ENCODE data around the gene RABGAP1L. TPM values are rescaled to one million over a fixed set of nuclear protein-coding genes. Genes with fewer than 3 reads are reported as not detected.
"Not testable (repeated sequence)": the region's sequence is repeated elsewhere in the genome, so short reads cannot be mapped to it uniquely, and the experiment has no call there.

RABGAP1L gene
- total RNA-seq, 2 donors from 2014 or later = 53.4 to 101 TPM

DNA sequence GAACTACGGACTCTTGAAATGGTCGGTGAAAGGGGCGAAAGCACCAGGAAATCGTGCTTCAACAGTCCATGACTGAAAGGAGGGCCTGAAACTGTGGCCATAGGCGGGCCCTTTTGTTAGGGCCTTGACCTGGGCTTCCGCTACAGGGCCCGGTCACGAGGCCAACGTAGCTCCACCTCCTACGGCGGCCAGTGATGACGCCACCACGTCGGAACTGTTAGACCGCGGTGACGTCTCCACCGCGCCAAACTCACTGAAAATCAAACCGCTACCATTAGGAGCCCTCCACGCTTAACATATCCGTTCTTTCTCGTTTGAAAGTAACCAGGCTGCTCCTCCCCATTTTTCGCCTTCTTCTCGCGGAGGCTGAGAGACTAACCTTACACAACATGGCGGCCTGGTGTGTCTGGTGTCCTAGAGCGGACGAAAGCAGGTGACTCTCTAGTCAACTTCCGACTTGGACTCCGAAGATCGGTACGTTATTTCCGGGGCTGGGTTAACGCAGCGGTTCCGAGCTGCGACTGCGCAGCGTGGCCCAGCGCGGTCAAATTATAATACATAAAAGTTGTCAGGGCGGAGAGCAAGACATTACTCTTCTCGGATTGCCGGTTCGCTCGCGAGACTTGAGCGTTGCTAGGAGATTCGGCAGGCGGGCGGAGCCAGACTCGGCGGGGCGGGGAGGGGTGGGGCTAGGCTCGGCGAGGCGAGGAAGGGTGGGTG is 840.1 kb downstream of the RABGAP1L start:
- no peak overlapping the region for H3K27ac Mint-ChIP-seq
- no peaks in the 10 kb centered on the region for H3K27me3 Mint-ChIP-seq
- peak; percentile 90 to 93 for ATAC-seq
- peaks cover 3% of the 10 kb centered on the region for H3K36me3 Mint-ChIP-seq
- H3K4me1 Mint-ChIP-seq (ENCODE audit: low read depth in 2 of 2) = peaks cover 37 to 46% of the 10 kb centered on the region in 2 donors
- DNase-seq (ENCODE audit: low spot score) = peak; percentile 97
- no peaks in the 10 kb centered on the region for H3K9me3 Mint-ChIP-seq
- no peak overlapping the region for H3K4me3 Mint-ChIP-seq

DNA sequence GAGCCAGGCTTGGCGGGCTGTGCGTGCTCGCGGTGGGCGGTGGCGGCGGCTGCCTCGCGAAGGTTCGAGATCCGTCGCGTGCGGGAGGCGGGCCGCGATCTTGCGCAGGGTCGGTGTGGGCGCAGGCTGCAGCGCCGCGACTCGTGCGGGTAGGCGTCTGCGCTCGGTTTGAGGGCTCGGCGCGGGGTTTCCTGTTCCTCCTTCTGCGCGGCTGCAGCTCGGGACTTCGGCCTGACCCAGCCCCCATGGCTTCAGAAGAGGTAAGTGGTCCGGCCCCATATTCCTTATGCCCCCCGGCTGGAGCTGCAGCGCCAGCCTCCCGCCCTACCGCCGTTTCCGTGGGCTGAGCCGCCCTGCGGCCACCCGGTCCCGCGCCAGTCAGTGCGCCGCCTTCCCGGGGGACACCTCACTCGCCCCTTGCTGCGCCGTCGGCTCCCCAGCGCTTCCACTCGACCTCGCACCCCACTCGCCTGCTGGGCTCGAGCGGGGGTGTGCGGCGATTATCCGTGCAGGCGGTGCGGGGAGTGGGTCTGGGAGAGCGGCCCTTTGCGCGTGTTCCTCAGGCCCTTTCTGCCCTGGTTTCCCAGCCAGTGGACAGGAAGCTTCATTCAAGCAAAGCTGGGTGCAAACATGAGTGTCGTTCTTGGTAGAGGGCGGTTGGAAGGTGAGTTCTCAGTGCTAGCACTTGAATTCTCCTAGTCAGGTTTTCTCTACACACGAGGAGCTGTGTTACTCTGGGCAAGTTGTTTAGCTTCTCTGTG is 840.8 kb downstream of the RABGAP1L start, which contains the start of gene CACYBP:
TSS of gene CACYBP (plus strand) at position 12 of the 761 bp plus-strand sequence. CDS start at position 246, 234 bp downstream.
- Mint-ChIP-seq H3K4me1 (ENCODE audit: low read depth in 2 of 2) (peaks cover 39 to 50% of the 10 kb centered on the region in 2 donors), H3K9me3 (no peaks in the 10 kb centered on the region), H3K36me3 (peaks cover 8% of the 10 kb centered on the region), H3K27me3 (no peaks in the 10 kb centered on the region), H3K4me3 (no peak within 1 kb of the TSS), H3K27ac (no peak within 1 kb of the TSS)
- DNase-seq (ENCODE audit: low spot score) (peak; percentile 66), ATAC-seq (no peak)

DNA sequence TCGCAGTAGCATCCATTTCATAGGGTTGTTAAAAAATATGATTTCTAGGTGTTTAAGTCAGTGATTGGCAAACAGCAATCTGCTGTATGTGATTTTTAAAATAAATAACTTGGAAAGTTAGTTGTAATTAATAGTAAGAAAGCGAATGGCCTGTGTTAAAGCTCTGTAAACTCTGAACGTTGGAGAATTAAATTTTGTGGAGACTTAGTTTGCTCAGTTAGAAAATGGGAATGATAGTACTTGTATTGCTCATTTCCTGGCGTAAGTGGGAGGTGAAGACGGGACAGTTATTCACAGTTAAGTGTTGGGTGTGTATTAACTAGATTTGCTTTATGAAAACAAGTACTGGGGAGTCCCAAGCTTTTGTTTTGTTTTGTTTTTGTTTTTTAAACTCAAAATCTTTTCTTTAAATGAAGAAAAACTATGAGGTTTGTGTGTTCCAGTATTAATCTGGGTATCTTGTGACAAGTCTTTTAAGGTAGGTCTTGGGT is 841.4 kb downstream of the RABGAP1L start:
- ATAC-seq (no peak), DNase-seq (ENCODE audit: low spot score) (no peak)
- Mint-ChIP-seq H3K4me3 (no peak overlapping the region), H3K4me1 (ENCODE audit: low read depth in 2 of 2) (peaks cover 46 to 56% of the 10 kb centered on the region in 2 donors), H3K27me3 (no peaks in the 10 kb centered on the region), H3K9me3 (no peaks in the 10 kb centered on the region), H3K36me3 (peaks cover 14% of the 10 kb centered on the region), H3K27ac (no peak overlapping the region)

DNA sequence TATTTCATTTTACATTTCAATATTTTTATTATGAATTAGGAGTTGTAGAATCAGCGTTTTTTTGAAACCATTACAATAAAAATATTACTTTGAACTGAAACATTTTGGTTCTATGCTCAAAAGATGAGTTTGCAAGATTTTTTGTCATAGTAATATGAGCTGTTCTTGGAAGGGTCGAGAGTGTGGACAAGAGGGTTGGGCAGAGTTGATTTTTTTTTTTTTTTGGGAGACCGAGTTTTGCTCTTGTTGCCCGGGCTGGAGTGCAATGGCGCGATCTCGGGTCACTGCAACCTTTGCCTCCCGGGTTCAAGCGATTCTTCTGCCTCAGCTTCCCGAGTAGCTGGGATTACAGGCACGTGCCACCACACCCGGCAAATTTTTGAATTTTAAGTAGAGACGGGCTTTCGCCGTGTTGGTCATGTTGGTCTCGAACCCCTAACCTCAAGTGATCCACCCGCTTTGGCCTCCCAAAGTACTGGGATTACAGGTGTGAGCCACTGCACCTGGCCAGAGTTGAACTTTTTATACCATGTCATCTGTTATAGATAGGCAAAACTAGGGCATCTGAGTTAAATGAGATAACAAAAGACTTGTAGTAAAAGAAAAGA is 843.7 kb downstream of the RABGAP1L start:
- H3K4me1 Mint-ChIP-seq (ENCODE audit: low read depth in 2 of 2) = peaks cover 42 to 45% of the 10 kb centered on the region in 2 donors
- H3K36me3 Mint-ChIP-seq = peaks cover 15% of the 10 kb centered on the region
- H3K27me3 Mint-ChIP-seq = no peaks in the 10 kb centered on the region
- no peaks in the 10 kb centered on the region for H3K9me3 Mint-ChIP-seq
- DNase-seq (ENCODE audit: low spot score) = no peak
- ATAC-seq = no peak
- peak overlapping the region; percentile 59 for H3K4me3 Mint-ChIP-seq
- peak overlapping the region; percentile 56 to 73 for H3K27ac Mint-ChIP-seq

DNA sequence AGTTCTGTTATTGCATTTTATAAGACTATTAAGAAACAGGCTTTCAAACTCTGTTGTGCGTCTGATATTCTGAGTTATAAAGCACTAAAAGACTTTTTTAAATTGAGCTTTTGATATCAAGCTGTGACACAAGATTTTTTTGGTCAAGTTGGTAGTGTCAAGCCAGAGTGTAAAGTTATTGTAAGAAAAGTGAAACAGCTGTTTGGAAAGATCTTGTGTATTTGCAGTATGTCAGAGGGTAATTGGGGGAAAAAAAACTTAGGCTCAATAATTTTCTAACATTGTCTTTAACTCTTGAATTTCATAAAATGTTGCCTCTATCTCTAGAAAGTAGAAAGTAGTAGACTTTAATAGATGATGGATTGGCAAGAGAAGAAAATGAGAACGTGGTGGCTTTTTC is 844.2 kb downstream of the RABGAP1L start:
- Mint-ChIP-seq H3K4me3 (peak overlapping the region; percentile 59), H3K27ac (peak overlapping the region; percentile 56 to 73)

DNA sequence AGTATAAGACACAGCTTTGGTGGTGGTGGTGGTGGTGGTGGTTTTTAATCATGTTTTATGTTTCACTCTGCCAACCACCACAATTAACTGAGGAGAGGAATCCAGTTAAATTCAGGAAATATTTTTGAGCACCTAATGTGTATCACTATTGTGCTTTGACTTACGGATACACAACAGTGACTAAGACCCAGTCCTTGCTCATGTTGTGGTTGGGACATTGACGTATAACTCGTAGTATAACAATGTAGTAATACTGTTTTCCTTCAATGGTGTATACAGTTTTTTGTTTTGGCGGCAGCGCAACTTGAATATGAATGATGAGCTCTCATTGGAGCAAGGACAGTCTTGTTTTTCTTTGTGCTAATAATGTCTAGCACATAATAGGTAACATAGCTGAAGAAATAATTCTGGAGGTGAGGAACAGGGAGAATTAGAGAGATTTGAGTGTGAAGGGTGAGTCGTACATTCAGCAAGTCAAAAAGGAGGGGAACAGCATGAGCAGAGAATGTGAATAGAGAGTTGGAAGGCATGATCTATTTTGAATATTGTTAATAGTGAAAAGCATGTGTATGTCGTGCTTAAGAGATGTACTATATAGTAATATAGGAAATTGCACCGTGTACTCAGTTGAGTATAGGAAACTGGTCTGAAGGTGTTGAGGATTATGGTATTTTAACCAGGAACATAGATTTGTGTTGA is 845.9 kb downstream of the RABGAP1L start:
- no peak for DNase-seq (ENCODE audit: low spot score)
- Mint-ChIP-seq H3K4me3 (peak overlapping the region; percentile 10), H3K36me3 (peaks cover 21% of the 10 kb centered on the region), H3K27me3 (no peaks in the 10 kb centered on the region), H3K27ac (peak overlapping the region; percentile 14 to 43), H3K4me1 (ENCODE audit: low read depth in 2 of 2) (peaks cover 45 to 47% of the 10 kb centered on the region in 2 donors), H3K9me3 (no peaks in the 10 kb centered on the region)
- ATAC-seq = no peak

More for the DNA sequence above, 844.2 kb downstream of the RABGAP1L start:
- no peaks in the 10 kb centered on the region for H3K9me3 Mint-ChIP-seq
- peaks cover 15% of the 10 kb centered on the region for H3K36me3 Mint-ChIP-seq
- DNase-seq (ENCODE audit: low spot score) (no peak), ATAC-seq (no peak)
- H3K4me1 Mint-ChIP-seq (ENCODE audit: low read depth in 2 of 2) = peaks cover 43 to 45% of the 10 kb centered on the region in 2 donors
- H3K27me3 Mint-ChIP-seq = no peaks in the 10 kb centered on the region

DNA sequence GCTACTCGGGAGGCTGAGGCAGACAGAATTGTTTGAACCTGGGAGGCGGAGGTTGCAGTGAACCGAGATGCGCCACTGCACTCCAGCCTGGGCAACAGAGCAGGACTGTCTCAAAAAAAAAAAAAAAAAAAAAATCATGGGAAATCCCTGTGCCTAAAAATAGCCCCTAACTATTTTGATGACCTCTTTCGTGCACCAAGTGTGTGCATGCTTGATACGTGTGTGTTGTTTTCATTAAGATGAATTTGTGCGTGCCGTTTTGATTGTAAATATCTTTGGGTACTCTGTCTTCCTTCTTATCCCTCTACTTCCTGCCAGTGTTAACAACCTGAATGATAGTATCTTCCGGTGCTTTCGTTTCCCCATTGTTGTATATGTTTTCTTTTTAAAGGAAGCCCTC is 850.2 kb downstream of the RABGAP1L start:
- H3K4me1 Mint-ChIP-seq (ENCODE audit: low read depth in 2 of 2) = peaks cover 9 to 18% of the 10 kb centered on the region in 2 donors
- H3K9me3 Mint-ChIP-seq = no peaks in the 10 kb centered on the region
- H3K27me3 Mint-ChIP-seq = no peaks in the 10 kb centered on the region
- H3K27ac Mint-ChIP-seq = no peak overlapping the region
- peaks cover 44% of the 10 kb centered on the region for H3K36me3 Mint-ChIP-seq
- DNase-seq (ENCODE audit: low spot score) (no peak), ATAC-seq (no peak)
- H3K4me3 Mint-ChIP-seq = no peak overlapping the region

DNA sequence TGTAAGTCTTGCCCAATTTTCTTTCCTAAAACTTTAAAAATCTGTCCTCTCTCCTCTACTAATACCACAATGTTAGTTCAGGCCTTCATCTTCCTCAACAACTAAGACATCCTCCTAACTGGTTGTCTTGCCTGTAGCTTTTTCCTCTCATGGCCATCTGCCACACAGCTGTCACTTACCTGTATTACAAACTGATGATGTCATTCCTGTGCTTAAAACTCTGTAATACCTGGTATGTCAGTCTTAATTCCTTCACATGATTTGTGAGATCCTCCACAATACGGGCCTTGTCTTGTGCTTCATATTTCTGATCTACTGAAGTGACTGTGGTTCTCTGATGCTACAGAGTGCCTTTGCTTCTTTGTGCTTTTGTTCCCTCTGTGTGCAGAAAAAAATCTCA is 854.1 kb downstream of the RABGAP1L start:
- Mint-ChIP-seq H3K27ac (peak overlapping the region in 1 of 2 donors; percentile 1), H3K27me3 (no peaks in the 10 kb centered on the region)

DNA sequence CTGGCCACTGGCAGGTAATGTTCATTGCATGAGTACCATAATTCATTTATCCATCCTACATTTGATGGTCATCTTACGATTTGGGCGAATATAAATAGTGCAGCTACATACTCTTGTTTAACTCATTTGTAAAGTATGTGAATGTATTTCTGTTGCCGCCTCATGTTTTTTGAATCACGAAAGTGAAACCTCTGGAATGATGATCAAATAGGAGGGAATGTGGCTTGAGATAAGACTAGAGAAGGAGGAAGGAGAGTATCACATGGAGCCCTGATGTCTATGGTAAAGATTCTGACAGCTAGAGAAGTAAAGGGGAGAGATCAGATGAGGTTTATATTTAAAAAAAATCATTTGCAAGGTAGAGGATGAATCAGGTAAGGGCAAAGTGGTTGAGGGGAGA is 855.9 kb downstream of the RABGAP1L start:
- H3K36me3 Mint-ChIP-seq = peaks cover 38% of the 10 kb centered on the region

More for the DNA sequence above, 854.1 kb downstream of the RABGAP1L start:
- DNase-seq (ENCODE audit: low spot score) = no peak
- ATAC-seq = no peak
- Mint-ChIP-seq H3K4me1 (ENCODE audit: low read depth in 2 of 2) (peaks cover 7 to 16% of the 10 kb centered on the region in 2 donors), H3K4me3 (no peak overlapping the region), H3K36me3 (peaks cover 44% of the 10 kb centered on the region), H3K9me3 (no peaks in the 10 kb centered on the region)

DNA sequence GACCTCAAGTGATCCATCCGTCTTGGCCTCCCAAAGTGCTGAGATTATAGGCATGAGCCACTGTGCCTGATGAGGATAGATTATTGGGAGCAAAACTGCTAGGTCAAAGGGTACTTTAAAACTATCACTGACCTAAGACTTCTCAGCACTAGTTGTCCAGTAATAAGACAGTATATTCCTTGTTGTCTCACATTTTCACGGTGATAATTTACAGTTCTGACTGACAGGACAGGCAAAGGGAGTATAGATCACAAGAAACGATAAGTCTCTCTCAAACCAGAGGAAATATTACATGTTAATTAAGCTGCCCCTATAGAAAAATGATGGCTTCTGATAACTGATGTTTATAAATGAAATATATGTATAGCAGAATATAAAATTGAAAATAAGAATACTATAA is 860.2 kb downstream of the RABGAP1L start:
- H3K4me1 Mint-ChIP-seq (ENCODE audit: low read depth in 2 of 2) = peaks cover 32 to 37% of the 10 kb centered on the region in 2 donors
- H3K9me3 Mint-ChIP-seq = no peaks in the 10 kb centered on the region
- H3K27me3 Mint-ChIP-seq = no peaks in the 10 kb centered on the region
- H3K36me3 Mint-ChIP-seq = peaks cover 22% of the 10 kb centered on the region
- DNase-seq (ENCODE audit: low spot score) (no peak), ATAC-seq (no peak)
- H3K4me3 Mint-ChIP-seq = no peak overlapping the region
- H3K27ac Mint-ChIP-seq = no peak overlapping the region

More for the DNA sequence above, 855.9 kb downstream of the RABGAP1L start:
- no peak overlapping the region for H3K4me3 Mint-ChIP-seq
- DNase-seq (ENCODE audit: low spot score) (no peak), ATAC-seq (no peak)
- peaks cover 7 to 12% of the 10 kb centered on the region in 2 donors for H3K4me1 Mint-ChIP-seq (ENCODE audit: low read depth in 2 of 2)
- peak overlapping the region in 1 of 2 donors; percentile 55 for H3K27ac Mint-ChIP-seq
- H3K9me3 Mint-ChIP-seq = no peaks in the 10 kb centered on the region
- H3K27me3 Mint-ChIP-seq = no peaks in the 10 kb centered on the region

DNA sequence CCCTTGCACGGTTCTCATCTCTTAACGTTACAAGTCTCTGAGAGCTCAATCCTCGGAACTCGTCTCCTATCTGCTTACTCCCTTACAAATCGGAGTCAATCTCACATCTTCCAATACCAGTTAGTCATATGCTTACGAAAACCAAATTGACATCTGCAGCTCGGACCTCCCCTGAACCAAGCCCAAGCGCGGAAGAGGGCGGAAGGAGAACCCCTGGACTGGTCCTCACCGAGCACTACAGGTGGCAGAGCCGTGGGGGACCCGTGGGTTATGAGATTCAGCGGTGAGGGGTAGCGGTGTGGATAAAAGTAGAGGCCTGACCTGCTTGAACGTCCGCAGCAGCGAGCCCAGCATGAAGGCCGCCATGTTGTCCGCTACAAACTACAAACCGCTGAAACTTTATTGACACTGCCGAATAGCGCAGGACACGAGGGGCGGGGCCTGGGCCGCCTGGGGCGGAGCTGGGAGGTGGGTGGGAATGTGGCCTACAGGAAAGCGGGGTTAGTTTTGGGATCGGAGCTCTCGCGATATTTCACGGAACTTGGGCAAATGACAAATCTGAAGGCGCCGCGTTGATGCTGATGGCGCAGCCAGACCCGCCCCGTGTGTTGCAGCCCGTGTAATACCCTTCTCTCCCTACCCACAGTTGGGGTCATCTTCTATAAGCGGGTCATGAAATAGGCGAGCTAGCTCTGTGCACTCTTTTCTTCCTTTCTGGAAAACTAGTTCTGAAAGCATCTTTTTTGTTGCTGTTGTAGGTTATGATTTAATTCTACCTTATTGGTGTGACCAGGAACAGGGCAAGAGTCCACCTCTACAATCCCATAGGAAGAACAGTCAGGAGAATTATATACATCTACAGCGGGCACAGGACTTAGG is 864.0 kb downstream of the RABGAP1L start, which contains the start of gene MRPS14:
TSS of gene MRPS14 (minus strand) at position 383 of the 879 bp plus-strand sequence. CDS start at position 366, 17 bp downstream.
- H3K4me3 Mint-ChIP-seq = peak within 1 kb of the TSS; percentile 97
- peak; percentile 97 for DNase-seq (ENCODE audit: low spot score)
- H3K27me3 Mint-ChIP-seq = no peaks in the 10 kb centered on the region
- H3K27ac Mint-ChIP-seq = peak within 1 kb of the TSS; percentile 81 to 88
- H3K4me1 Mint-ChIP-seq (ENCODE audit: low read depth in 2 of 2) = peaks cover 21 to 35% of the 10 kb centered on the region in 2 donors
- peak; percentile 96 to 97 for ATAC-seq
- H3K36me3 Mint-ChIP-seq = peaks cover 17% of the 10 kb centered on the region
- no peaks in the 10 kb centered on the region for H3K9me3 Mint-ChIP-seq

DNA sequence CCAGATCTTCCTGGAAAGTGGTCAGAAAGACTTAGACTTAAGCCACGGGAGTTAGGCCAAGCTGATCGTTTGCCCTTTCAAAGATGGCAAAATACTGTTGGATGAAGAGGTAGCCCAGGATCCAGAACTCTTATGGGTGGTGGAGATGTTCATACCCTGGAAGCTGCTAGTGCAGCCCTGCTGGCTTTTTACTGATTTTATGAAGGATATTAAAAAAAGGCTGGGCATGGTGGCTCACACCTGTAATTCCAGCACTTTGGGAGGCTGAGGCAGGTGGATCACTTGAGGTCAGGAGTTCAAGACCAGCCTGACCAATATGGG is 864.6 kb downstream of the RABGAP1L start:
- not testable (repeated sequence) for H3K27me3 Mint-ChIP-seq; DNase-seq (ENCODE audit: low spot score); H3K9me3 Mint-ChIP-seq; ATAC-seq
- H3K4me3 Mint-ChIP-seq = peak overlapping the region; percentile 97
- H3K27ac Mint-ChIP-seq = peak overlapping the region; percentile 81 to 88
- peaks cover 21 to 35% of the 10 kb centered on the region in 2 donors for H3K4me1 Mint-ChIP-seq (ENCODE audit: low read depth in 2 of 2)
- peaks cover 17% of the 10 kb centered on the region for H3K36me3 Mint-ChIP-seq

Measured in natural killer cell treated with Interleukin-12 subunit alpha and Interleukin-12 subunit beta and Interleukin-15 and Interleukin-18, amount 100 ng/mL, for 72 hours (primary cell).